GM19193 (cell line): ENCODE measurements around the gene SETSIP.

Experiments
- POLR2A ChIP-seq: IDR thresholded peaks from 4 replicates; pipeline ENCODE4 v1.6.1; 2011; ENCODE audit not compliant: insufficient read depth, insufficient read length; ENCODE audit errors: extremely low read depth

SETSIP gene

GRCh38 chr1:92075311-92075710, at the start of gene SETSIP:
SETSIP (minus strand) TSS chr1:92075411; CDS start chr1:92075411, 0 bp downstream.
- TF ChIP-seq POLR2A: no peak

- TF ChIP-seq POLR2A: no peak
These were observed 48.7 kb upstream of the SETSIP start for GRCh38 chr1:92123868-92124267.

DNA sequence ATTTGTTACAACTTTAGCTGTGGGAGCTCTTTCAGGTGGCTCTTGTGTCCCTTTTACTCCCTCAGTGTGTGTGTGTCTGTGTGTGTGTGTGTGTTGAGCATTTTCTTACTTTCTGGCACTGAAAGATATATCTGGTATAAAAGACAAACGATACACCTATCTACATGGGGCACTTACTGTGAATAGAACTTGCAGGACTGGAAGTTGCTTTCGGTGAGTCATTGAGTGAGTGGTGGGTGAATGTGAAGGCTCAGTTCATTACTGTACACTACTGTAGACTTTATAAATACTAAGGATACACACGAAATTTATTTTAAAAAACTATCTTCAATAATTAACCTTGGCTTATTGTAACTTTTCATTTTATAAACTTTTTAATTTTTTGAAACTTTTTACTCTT, 43.6 kb upstream of the SETSIP start:
- no peak for TF ChIP-seq POLR2A

DNA sequence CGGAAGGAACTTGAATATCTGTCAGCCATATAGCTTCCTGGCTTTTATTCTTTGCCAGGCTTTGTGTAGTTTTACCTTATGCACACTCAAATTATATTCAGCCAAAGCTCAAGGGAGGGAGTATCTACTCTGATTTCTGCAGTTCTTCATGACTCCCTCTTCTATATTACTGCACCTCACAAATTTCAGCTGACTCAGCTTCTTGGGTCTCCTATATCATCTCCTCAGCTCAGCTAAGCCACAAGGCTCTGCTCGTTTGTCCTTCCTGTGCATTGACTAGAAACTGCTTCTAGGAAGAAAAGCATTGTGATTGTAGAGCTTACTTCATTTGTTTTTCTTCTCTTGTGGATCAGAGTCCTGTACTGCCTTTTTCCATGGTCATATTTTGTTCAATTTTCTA, 42.3 kb upstream of the SETSIP start:
- no peak for TF ChIP-seq POLR2A

GRCh38 chr1:92108631-92109030, 33.4 kb upstream of the SETSIP start:
- TF ChIP-seq POLR2A: no peak

DNA sequence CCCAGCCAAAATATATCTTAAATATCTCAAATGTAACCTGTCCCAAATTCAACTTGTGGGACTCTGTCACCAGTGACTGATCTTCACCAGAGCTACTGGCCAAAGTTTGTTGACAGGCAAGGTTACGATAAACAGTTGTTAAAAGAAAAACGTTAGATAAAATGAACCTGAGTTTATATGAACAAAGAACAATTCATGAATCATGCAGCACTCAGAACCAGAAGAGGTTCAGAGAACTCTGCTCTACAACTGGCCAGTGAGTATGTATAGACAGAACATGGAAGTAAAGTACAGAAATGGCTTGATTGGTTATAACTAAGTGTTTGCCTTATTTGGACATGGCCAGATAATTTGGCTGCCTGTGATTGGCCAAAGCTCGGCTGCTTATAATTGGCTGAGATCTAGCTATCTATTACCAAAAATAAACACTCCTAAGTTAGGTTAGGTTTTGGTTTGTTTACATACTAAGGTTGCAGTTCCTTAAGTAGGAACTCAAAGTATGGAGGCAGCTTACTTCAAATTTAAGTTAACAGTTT, 30.4 kb upstream of the SETSIP start:
- no peak for TF ChIP-seq POLR2A

DNA sequence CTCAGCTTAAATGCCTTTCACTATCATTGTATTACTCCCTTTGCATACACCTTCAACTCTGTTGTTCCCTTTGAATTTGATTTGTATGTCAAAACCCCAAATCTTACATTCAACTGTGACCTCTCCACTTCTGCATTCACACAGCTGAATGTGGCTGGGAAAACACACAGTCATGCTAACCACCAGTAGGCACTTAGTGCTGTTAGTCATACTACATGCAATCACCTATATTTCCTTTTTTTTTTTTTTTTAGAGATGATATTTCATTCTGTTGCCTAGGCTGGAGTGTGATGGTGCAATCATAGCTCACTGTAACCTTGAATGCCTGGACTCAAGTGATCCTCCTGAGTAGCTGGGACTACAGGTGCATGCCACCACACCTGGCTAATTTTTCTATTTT, 21.1 kb upstream of the SETSIP start:
- no peak for TF ChIP-seq POLR2A

- TF ChIP-seq POLR2A: no peak
These were observed 20.7 kb upstream of the SETSIP start for GRCh38 chr1:92095874-92096273.

DNA sequence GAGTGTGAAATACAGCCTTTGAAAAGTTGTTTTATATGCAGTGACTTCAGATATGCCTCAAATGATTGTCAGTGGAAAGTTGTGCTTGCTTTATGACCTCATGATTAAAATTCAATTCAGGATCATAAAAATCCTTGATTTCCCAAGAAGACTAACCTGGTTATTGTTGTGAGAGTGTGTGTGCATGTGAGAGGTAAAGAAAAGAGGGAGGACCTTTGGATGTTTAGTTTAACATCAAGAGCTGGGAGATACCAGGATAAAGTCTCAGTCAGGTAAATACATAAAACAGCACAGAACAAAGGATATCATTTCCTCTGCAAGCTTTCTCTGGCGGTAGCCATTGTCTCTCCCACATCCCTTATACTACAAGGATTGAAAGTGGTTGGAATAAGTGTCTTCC, 19.4 kb upstream of the SETSIP start:
- no peak for TF ChIP-seq POLR2A

DNA sequence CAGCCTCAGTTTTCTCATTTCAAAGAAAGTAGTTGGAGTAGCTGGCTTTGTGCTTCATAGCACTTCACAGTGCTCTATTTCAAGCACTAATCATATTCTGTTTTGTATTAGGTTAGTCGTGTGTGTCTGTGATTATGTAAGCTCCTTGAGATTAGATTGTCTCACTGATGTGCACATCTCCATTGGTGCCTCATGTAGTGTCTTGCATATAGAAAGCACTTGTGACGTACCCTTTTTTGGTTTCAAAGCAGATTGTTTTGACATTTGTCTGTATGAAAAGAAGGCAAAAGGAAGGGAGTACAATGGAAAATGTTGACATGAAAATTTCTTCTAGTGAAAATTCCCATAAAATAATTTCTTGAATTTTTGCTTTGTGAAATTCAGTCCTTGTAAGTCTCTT, 18.9 kb upstream of the SETSIP start:
- TF ChIP-seq POLR2A: no peak

GRCh38 chr1:92091625-92092024, 16.4 kb upstream of the SETSIP start:
- TF ChIP-seq POLR2A: no peak

- no peak for TF ChIP-seq POLR2A
These were observed 12.3 kb upstream of the SETSIP start for GRCh38 chr1:92087542-92087941.

DNA sequence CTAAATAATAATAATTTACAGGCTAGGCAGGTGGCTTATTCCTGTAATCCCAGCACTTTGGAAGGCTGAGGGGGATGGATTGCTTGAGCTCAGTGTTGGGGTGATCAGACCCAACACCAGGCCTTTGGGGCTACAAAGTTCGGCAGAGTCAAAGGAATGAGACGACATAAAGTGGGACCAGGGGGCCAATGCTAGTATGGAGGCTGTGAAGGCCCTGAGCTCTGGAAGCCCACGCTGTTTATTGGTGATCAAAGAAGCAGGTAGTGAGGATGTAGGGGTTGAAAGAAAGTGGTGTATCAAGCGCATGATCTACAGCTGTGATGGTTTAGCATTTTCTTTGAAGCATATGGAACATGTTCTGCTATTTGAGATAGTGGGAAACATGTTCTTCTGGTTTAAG, 10.5 kb upstream of the SETSIP start:
- no peak for TF ChIP-seq POLR2A

GRCh38 chr1:92084651-92085050, 9.4 kb upstream of the SETSIP start:
- TF ChIP-seq POLR2A: no peak

DNA sequence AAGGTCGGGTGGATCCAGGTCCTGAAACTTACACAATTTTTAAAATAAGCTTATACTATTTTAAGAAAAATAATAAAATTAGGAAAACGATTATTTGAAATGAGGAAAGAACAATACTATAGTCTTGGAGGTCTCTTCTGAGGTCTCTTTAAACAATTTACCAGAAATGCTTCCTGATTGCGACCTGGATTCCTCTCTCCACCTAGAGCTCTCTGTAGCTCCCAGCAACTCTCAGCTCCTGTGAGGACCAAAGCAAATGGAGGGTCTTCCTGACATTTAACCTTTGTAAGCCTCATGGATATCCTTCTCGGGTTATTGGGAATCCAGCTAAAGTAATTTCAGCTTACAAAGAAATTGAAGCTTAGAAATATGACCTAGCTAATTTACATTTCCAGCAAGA, 5.8 kb upstream of the SETSIP start:
- no peak for TF ChIP-seq POLR2A

GRCh38 chr1:92080128-92080985, 5.1 kb upstream of the SETSIP start, which contains the start of gene BTBD8:
BTBD8 (plus strand) TSS chr1:92080345; CDS start chr1:92080572, 227 bp downstream.
- TF ChIP-seq POLR2A: no peak
